K562 (cell line): ENCODE results near the gene OR5M8. TPM values are rescaled to one million over a fixed set of nuclear protein-coding genes. Genes with fewer than 3 reads are reported as not detected.

Experiments
- ATAC-seq: fragments of 200-7000 bp; cut with Tn5 transposase; 3 replicates; pipeline ENCODE4 v1.9.1; 2020; ENCODE audit warnings: moderate library complexity
- BruUV-seq: library from RNA; stranded (reverse); fragments of 400-500 nt; replicated peaks from 2 replicates; lab custom pipeline; 2021; lab: Mats Ljungman, UMichigan
- CTCF ChIA-PET: fragments of 300-600 bp; formaldehyde crosslinking; extraction: SDS; loops from one replicate; lab custom pipeline; 2021; ENCODE audit warnings: low intra/inter-chr PET ratio; lab: Yijun Ruan, JAX
- POLR2A ChIA-PET: fragments of 300-600, 350-650 bp; sonication (Branson Sonifier 250); formaldehyde crosslinking; extraction: SDS; loops from one replicate; lab custom pipeline; 2021; ENCODE audit warnings: antibody characterized with exemption, inconsistent platforms; lab: Yijun Ruan, JAX
- DNase-seq, 4 experiments: peaks; one replicate each; pipeline versions ENCODE4 v3.0.0 to v3.0.0-alpha.2; 2011 to 2018; ENCODE audit warnings: low spot score in 3 of 4, mixed read lengths in 3 of 4; ENCODE audit errors: extremely low read depth in 1 of 4
- FAIRE-seq: peaks from 2 replicates; lab custom pipeline; 2011; peaks lifted over from hg19 to GRCh38; lab: Jason Lieb, UNC
- H2AFZ ChIP-seq: 2 replicates; pipeline ENCODE4 v1.6.0; 2011; ENCODE audit warnings: low read depth, low read length, control low read depth, inconsistent platforms
- H3K27ac ChIP-seq: fragments of 200-600 bp; 3 replicates; pipeline ENCODE4 v1.8.0; 2011; ENCODE audit warnings: low read depth, mild to moderate bottlenecking, control low read depth, inconsistent platforms, low read length, moderate library complexity, mixed read lengths; ENCODE audit errors: extremely low read depth
- H3K27me3 ChIP-seq, 2 experiments: fragments of 300-600 bp in 1 of 2; 2 replicates in 1 of 2; 3 replicates in 1 of 2; pipeline versions ENCODE4 v1.6.0 to v1.8.0; 2011; ENCODE audit warnings: inconsistent platforms in 2 of 2, low read length in 2 of 2, mild to moderate bottlenecking in 1 of 2, mixed read lengths in 1 of 2, moderate library complexity in 1 of 2; ENCODE audit not compliant: control insufficient read depth in 2 of 2, insufficient read depth in 2 of 2
- H3K36me3 ChIP-seq: fragments of 300-600 bp; 3 replicates; pipeline ENCODE4 v1.8.0; 2011; ENCODE audit warnings: mild to moderate bottlenecking, low read length, inconsistent platforms; ENCODE audit not compliant: control insufficient read depth, insufficient read depth
- H3K4me1 ChIP-seq, 2 experiments: fragments of 200-600 bp in 1 of 2; replicated peaks in 1 of 2; 2 replicates in 1 of 2; 3 replicates in 1 of 2; pipeline versions ENCODE4 v1.5.1 to v1.8.0; 2011; ENCODE audit warnings: inconsistent platforms in 2 of 2, low read length in 2 of 2, mild to moderate bottlenecking in 1 of 2, mixed read lengths in 1 of 2, moderate library complexity in 1 of 2; ENCODE audit not compliant: control insufficient read depth in 2 of 2, insufficient read depth in 2 of 2
- H3K4me2 ChIP-seq: 2 replicates; pipeline ENCODE4 v1.6.1; 2011; ENCODE audit warnings: low read length, control low read depth, inconsistent platforms, mixed read lengths; ENCODE audit not compliant: insufficient read depth
- H3K4me3 ChIP-seq: fragments of 200-600 bp; sonication (generic), shearing (Covaris generic); 2 replicates; pipeline ENCODE4 v1.5.1; 2016; ENCODE audit warnings: control low read depth, inconsistent platforms
- H3K79me2 ChIP-seq: fragments of 200-600 bp; 3 replicates; pipeline ENCODE4 v1.8.0; 2011; ENCODE audit warnings: low read length, inconsistent platforms; ENCODE audit not compliant: control insufficient read depth, insufficient read depth
- H3K9ac ChIP-seq, 2 experiments: 2 replicates each; pipeline versions ENCODE4 v1.6.0 to v1.6.1; 2011; ENCODE audit warnings: low read depth in 2 of 2, low read length in 2 of 2, control low read depth in 1 of 2, inconsistent platforms in 1 of 2, mild to moderate bottlenecking in 1 of 2, mixed read lengths in 1 of 2; ENCODE audit not compliant: insufficient read depth in 1 of 2
- H3K9me1 ChIP-seq: one replicate; pipeline ENCODE4 v1.6.0; 2011; ENCODE audit warnings: inconsistent platforms, mild to moderate bottlenecking, low read length, moderate library complexity; ENCODE audit not compliant: control insufficient read depth, insufficient read depth
- H3K9me3 ChIP-seq: replicated peaks from 2 replicates; pipeline ENCODE4 v1.5.1; 2011; ENCODE audit warnings: low read depth, low read length, inconsistent platforms; ENCODE audit not compliant: control insufficient read depth, insufficient read depth
- H4K20me1 ChIP-seq: replicated peaks from 2 replicates; pipeline ENCODE4 v1.6.1; 2011; ENCODE audit warnings: low read length, inconsistent platforms, mixed read lengths; ENCODE audit not compliant: control insufficient read depth, insufficient read depth
- CCNT2 ChIP-seq: IDR thresholded peaks from 2 replicates; pipeline ENCODE4 v1.6.1; 2011; ENCODE audit warnings: borderline replicate concordance, low read depth, mild to moderate bottlenecking, moderate library complexity, mixed read lengths, low read length; ENCODE audit not compliant: insufficient read length; ENCODE audit errors: extremely low read depth
- DEAF1 ChIP-seq: fragments of 450-650 bp; formaldehyde crosslinking; IDR thresholded peaks from 2 replicates; pipeline ENCODE4 v1.4.0; 2020; ENCODE audit warnings: mild to moderate bottlenecking, moderate library complexity
- EHMT2 ChIP-seq: fragments of 450-650 bp; IDR thresholded peaks from 2 replicates; pipeline ENCODE4 v1.6.1; 2018; ENCODE audit warnings: antibody characterized with exemption
- EP300 ChIP-seq: IDR thresholded peaks from 2 replicates; pipeline ENCODE4 v1.6.1; 2012; ENCODE audit warnings: low read length, improper control_type of control experiment
- FOXK2 ChIP-seq, 2 experiments: fragments of 450-650 bp; IDR thresholded peaks in 1 of 2; conservative IDR thresholded peaks in 1 of 2; 2 replicates each; pipeline ENCODE4 v1.6.1; 2016; ENCODE audit warnings: low read depth in 2 of 2, mild to moderate bottlenecking in 1 of 2
- HDAC2 ChIP-seq: fragments of 450-650 bp; IDR thresholded peaks from 2 replicates; pipeline ENCODE4 v1.6.1; 2016; ENCODE audit warnings: mild to moderate bottlenecking
- HDGF ChIP-seq: fragments of 450-650 bp; IDR thresholded peaks from 2 replicates; pipeline ENCODE4 v1.6.1; 2016
- MYC ChIP-seq, 2 experiments: fragments of 250-450 bp in 1 of 2; sonication (Bioruptor Pico) in 1 of 2; IDR thresholded peaks; 2 replicates each; pipeline versions ENCODE4 v1.5.1 to v1.6.1; 2012 to 2021; ENCODE audit warnings: low read depth in 2 of 2, borderline replicate concordance in 1 of 2, improper control_type of control experiment in 1 of 2, low read length in 1 of 2, mild to moderate bottlenecking in 1 of 2, moderate library complexity in 1 of 2
- NCOA2 ChIP-seq, 2 experiments: fragments of 450-650 bp; IDR thresholded peaks; 2 replicates each; pipeline ENCODE4 v1.6.1; 2018; ENCODE audit warnings: mild to moderate bottlenecking in 2 of 2, moderate library complexity in 1 of 2; ENCODE audit not compliant: partially characterized antibody in 2 of 2
- NFIC ChIP-seq: fragments of 450-650 bp; IDR thresholded peaks from 2 replicates; pipeline ENCODE4 v1.6.1; 2017; ENCODE audit warnings: mild to moderate bottlenecking, inconsistent platforms
- PHB2 ChIP-seq: fragments of 450-650 bp; IDR thresholded peaks from 2 replicates; pipeline ENCODE4 v1.6.1; 2017; ENCODE audit warnings: low read depth
- PRMT5 ChIP-seq: sonication (generic); formaldehyde crosslinking; IDR thresholded peaks from 2 replicates; pipeline ENCODE4 v1.5.0; 2020; ENCODE audit warnings: missing genetic modification reagents
- RBM15 ChIP-seq: fragments of 200-400 bp; formaldehyde crosslinking; IDR thresholded peaks from 2 replicates; pipeline ENCODE4 v1.6.1; 2018; ENCODE audit warnings: mild to moderate bottlenecking, low read length, moderate library complexity; ENCODE audit not compliant: insufficient read depth
- RNF2 ChIP-seq: sonication (generic); IDR thresholded peaks from 2 replicates; pipeline ENCODE4 v1.6.1; 2016
- SMAD3 ChIP-seq: fragments of 450-650 bp; formaldehyde crosslinking; conservative IDR thresholded peaks from 2 replicates; pipeline ENCODE4 v1.4.0; 2020; ENCODE audit warnings: mild to moderate bottlenecking
- STAT5A ChIP-seq: IDR thresholded peaks from 2 replicates; pipeline ENCODE4 v1.6.1; 2012; ENCODE audit warnings: low read length, inconsistent platforms, borderline replicate concordance
- TCF7 ChIP-seq: sonication (generic); IDR thresholded peaks from 2 replicates; pipeline ENCODE4 v1.6.1; 2016; ENCODE audit warnings: antibody characterized with exemption, borderline replicate concordance
- TRIM24 ChIP-seq, 2 experiments: fragments of 450-650 bp; IDR thresholded peaks; 2 replicates each; pipeline ENCODE4 v1.6.1; 2016
- ZBTB8A ChIP-seq: fragments of 450-650 bp; IDR thresholded peaks from 2 replicates; pipeline ENCODE4 v1.6.1; 2018; ENCODE audit warnings: mild to moderate bottlenecking, moderate library complexity; ENCODE audit not compliant: partially characterized antibody
- ZNF449 ChIP-seq: fragments of 250-450 bp; sonication (Bioruptor Pico); IDR thresholded peaks from 2 replicates; pipeline ENCODE4 v1.8.0; 2022; ENCODE audit warnings: moderate library complexity, mild to moderate bottlenecking, inconsistent platforms
- WGBS: fragments of 100-300 bp; shearing (Covaris generic); methylation state at CpG from one replicate; pipeline ENCODE4 v1.1.6; 2016; ENCODE audit warnings: low coverage, mixed read lengths; ENCODE audit not compliant: insufficient coverage; ENCODE audit errors: missing lambda C conversion rate; 5-methylcytosine and 5-hydroxymethylcytosine counted together
- in situ Hi-C: fragments of 300-500 bp; cut with MboI; formaldehyde crosslinking; loops from 4 replicates; pipeline ENCODE4 v1.15.0; 2018; ENCODE audit warnings: inconsistent platforms, mixed read lengths
- intact Hi-C: fragments of 100-400 bp; cut with micrococcal nuclease; formaldehyde crosslinking; loops from 2 replicates; pipeline ENCODE4 v1.14.2; 2022
- polyA plus RNA-seq, 8 experiments: library from polyadenylated mRNA; depleted of rRNA in 4 of 8; stranded (reverse) in 5 of 8; unstranded in 3 of 8; fragments of >200 nt; fragmentation: Nextera tagmentation in 2 of 8; fragmentation: Illumina TruSeq in 1 of 8; extraction: Ambion mirVana in 2 of 8; extraction: Trizol in 1 of 8; gene quantifications; 2 replicates each; pipeline versions ENCODE4 v1.2.1 to v1.2.3, GENCODE V29; 2011 to 2014; ENCODE audit warnings: inconsistent platforms in 1 of 8, missing spikeins in 1 of 8
- total RNA-seq, 7 experiments: library from RNA; depleted of rRNA in 6 of 7; stranded (reverse); fragments of >200 nt in 6 of 7; fragmentation: Illumina TruSeq in 2 of 7; extraction: Trizol in 2 of 7; gene quantifications; 2 replicates each; pipeline versions ENCODE4 v1.2.1 to v1.2.3, GENCODE V29; 2011 to 2021; ENCODE audit warnings: low replicate concordance in 1 of 7

Gene OR5M8
- total and polyA plus RNA-seq, 9 of the 15 experiments (the other 6 are each of a cell fraction or from before 2014, with no cell fraction given): not detected

GRCh38 chr11:56474729-56475235 is 16.4 kb downstream of the OR5M8 start (continued):
- TF ChIP-seq CCNT2 (no peak), NFIC (no peak), MYC (IDR thresholded peaks at IDR 0.05; ENCODE audit: low read depth, low read length) (no peak), MYC (CRISPR knock-in tag; IDR thresholded peaks at IDR 0.05; ENCODE audit: borderline replicate concordance, low read depth) (no peak), ZBTB8A (no peak), FOXK2 (conservative IDR thresholded peaks at IDR 0.05 in 1 of 2, IDR thresholded peaks at IDR 0.05 in 1 of 2; ENCODE audit: low read depth in 2 of 2) (no peak), HDAC2 (no peak), SMAD3 (CRISPR knock-in tag) (no peak), ZNF449 (CRISPR knock-in tag) (no peak)

GRCh38 chr11:56473252-56473651 is 17.9 kb downstream of the OR5M8 start, which contains the start of gene OR5M3:
TSS of gene OR5M3 (minus strand) at chr11:56473352. CDS start at chr11:56470497, 2,855 bp downstream.
- H4K20me1 ChIP-seq: no peaks in the 10 kb centered on the region
- H3K9me3 ChIP-seq: no peaks in the 10 kb centered on the region
- WGBS: 0% methylated on average over 6 of the region's 6 CpGs
- ATAC-seq (no peak), FAIRE-seq (no peak), DNase-seq (no peak)
- in situ Hi-C loops: no loop called here
- no peaks in the 10 kb centered on the region for H3K36me3 ChIP-seq
- H3K27me3 ChIP-seq: no peaks in the 10 kb centered on the region
- ChIA-PET POLR2A (no interaction called here), CTCF (no interaction called here)
- BruUV-seq: no TSS peak
- no peaks in the 10 kb centered on the region for H3K79me2 ChIP-seq
- H3K9ac ChIP-seq: no peak within 1 kb of the TSS
- H3K27ac ChIP-seq: no peak within 1 kb of the TSS
- TF ChIP-seq EHMT2 (no peak), TCF7 (no peak), STAT5A (no peak), PHB2 (no peak), TRIM24 (IDR thresholded peaks at IDR 0.05) (no peak), DEAF1 (CRISPR knock-in tag) (no peak), ZBTB8A (no peak), HDGF (no peak), EP300 (no peak), PRMT5 (CRISPR knock-in tag) (no peak), RBM15 (no peak), RNF2 (no peak), NCOA2 (IDR thresholded peaks at IDR 0.05; ENCODE audit: partially characterized antibody in 2 of 2) (no peak), HDAC2 (no peak)
- TF ChIP-seq, all 486 proteins: peak for 0
- intact Hi-C loops: no loop called here
- H3K9me1 ChIP-seq: no peaks in the 10 kb centered on the region
- no peak within 1 kb of the TSS for H3K4me2 ChIP-seq
- no peaks in the 10 kb centered on the region for H3K4me1 ChIP-seq
- no peak within 1 kb of the TSS for H2AFZ ChIP-seq
- no peak within 1 kb of the TSS for H3K4me3 ChIP-seq
